Activated naive CD8-positive, alpha-beta T cell (primary cell): ENCODE measurements around the gene PTPRT.

Experiments used
- H3K27ac Mint-ChIP-seq: one replicate; pipeline ENCODE4 v1.8.0; 2021; ENCODE audit warnings: mixed read lengths
- H3K27me3 Mint-ChIP-seq: one replicate; pipeline ENCODE4 v1.8.0; 2021; ENCODE audit warnings: mixed read lengths
- H3K36me3 Mint-ChIP-seq: one replicate; pipeline ENCODE4 v1.8.0; 2021; ENCODE audit warnings: mixed read lengths
- H3K4me1 Mint-ChIP-seq: one replicate; pipeline ENCODE4 v1.8.0; 2021; ENCODE audit warnings: low read depth, mixed read lengths
- H3K4me3 Mint-ChIP-seq: one replicate; pipeline ENCODE4 v1.8.0; 2021; ENCODE audit warnings: mild to moderate bottlenecking, mixed read lengths
- H3K9me3 Mint-ChIP-seq: one replicate; pipeline ENCODE4 v1.8.0; 2021; ENCODE audit warnings: low read depth, mixed read lengths

The PTPRT gene

DNA sequence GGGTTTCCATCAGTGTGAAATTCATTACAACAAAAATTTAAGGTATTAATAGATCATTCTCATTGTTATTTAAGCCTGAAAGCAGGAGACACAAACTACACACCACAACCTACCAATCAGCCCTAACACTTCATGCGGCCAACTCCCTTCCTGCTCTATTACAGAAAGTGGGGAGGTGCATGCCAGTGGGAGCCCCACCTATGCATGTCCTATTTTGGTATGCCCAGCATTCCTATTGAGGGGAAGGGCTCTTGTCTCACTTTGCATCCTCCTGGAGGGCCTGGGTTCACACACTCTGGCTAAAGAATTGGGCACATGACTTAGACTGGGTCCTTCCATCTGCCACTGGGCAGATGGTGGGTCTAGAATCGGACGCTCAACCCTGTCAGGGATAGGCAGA, 450.0 kb downstream of the PTPRT start:
- Mint-ChIP-seq H3K4me3 (no peak overlapping the region), H3K9me3 (peaks cover 9% of the 10 kb centered on the region), H3K27ac (no peak overlapping the region), H3K27me3 (peaks cover 4% of the 10 kb centered on the region), H3K36me3 (no peaks in the 10 kb centered on the region), H3K4me1 (no peaks in the 10 kb centered on the region)

DNA sequence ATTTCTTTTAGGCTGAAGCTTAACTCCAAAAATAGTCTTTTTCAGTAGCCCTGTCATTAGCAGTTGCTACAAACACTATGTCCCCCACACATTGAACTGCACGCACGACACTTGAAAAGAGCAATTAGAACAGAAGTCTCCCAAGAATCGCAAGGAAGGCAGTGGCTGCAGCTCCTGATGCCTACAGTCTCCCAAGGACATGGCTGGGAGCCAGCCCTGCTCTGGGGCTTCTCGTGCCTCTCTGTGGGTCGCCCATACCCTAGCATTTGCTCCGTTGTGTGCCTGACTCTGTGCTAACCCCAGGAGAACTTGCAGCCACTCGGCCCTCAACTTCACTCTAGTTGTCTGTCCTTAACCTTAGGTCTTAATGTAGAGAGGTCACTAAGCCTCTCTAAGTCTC, 454.2 kb downstream of the PTPRT start:
- H3K9me3 Mint-ChIP-seq: no peaks in the 10 kb centered on the region
- peaks cover 6% of the 10 kb centered on the region for H3K27me3 Mint-ChIP-seq
- H3K4me1 Mint-ChIP-seq: no peaks in the 10 kb centered on the region
- H3K36me3 Mint-ChIP-seq: no peaks in the 10 kb centered on the region
- H3K27ac Mint-ChIP-seq: no peak overlapping the region
- H3K4me3 Mint-ChIP-seq: no peak overlapping the region

DNA sequence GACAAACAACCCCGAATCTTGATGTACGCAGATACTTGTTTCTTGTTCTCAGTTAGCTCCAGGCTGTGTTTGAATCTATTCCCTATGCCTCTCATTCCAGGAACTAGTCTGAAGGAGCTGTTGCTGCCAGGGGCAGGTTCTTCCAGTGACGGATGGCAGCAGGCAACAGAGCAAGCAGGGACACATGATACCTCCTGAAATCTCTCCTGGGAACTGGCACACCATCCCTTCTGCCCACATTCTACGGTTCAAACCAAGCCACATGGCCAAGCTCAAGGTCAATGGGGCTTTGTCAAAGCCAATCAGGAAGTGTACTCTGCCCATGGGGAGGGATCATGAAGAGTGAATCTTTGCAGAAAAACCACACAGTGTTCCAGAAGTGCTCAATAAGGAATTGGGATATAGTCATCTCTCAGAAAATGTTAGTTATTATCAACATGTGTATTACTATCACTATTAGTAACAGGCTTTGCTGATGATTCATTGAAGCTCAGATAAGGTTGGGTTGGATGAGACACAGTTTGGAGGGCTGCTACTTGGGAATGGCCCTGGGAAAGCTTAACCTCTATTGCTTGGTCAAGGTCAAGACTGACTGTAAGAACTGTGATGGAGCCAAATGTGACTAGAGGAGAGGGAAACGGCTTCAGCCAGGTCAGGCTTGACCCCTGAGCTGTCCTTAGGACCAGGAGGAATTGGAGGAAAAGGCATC, 454.9 kb downstream of the PTPRT start:
- H3K27me3 Mint-ChIP-seq: peaks cover 6% of the 10 kb centered on the region
- H3K36me3 Mint-ChIP-seq: no peaks in the 10 kb centered on the region
- H3K4me3 Mint-ChIP-seq: no peak overlapping the region
- no peaks in the 10 kb centered on the region for H3K9me3 Mint-ChIP-seq
- no peak overlapping the region for H3K27ac Mint-ChIP-seq
- no peaks in the 10 kb centered on the region for H3K4me1 Mint-ChIP-seq

DNA sequence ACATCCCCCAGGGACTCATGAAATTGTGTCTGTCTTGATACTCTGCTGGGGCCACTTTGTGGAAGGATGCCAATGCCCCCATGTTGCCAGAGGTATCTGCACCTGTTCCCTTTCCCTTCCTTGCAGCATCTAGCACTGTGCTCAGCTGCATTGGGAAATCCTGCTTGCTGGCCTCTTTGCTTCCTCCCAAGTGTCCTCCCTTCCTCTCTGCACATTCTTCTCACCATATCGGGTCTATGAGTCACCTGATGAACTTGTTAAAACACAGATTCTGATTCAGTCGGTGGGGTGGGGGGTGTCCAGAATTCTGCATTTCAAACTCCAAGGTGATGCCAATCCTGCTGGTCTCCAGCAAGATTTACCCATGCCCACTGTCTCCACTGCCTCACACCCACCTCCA, 467.8 kb downstream of the PTPRT start:
- Mint-ChIP-seq H3K36me3 (no peaks in the 10 kb centered on the region), H3K9me3 (no peaks in the 10 kb centered on the region), H3K4me3 (no peak overlapping the region)

DNA sequence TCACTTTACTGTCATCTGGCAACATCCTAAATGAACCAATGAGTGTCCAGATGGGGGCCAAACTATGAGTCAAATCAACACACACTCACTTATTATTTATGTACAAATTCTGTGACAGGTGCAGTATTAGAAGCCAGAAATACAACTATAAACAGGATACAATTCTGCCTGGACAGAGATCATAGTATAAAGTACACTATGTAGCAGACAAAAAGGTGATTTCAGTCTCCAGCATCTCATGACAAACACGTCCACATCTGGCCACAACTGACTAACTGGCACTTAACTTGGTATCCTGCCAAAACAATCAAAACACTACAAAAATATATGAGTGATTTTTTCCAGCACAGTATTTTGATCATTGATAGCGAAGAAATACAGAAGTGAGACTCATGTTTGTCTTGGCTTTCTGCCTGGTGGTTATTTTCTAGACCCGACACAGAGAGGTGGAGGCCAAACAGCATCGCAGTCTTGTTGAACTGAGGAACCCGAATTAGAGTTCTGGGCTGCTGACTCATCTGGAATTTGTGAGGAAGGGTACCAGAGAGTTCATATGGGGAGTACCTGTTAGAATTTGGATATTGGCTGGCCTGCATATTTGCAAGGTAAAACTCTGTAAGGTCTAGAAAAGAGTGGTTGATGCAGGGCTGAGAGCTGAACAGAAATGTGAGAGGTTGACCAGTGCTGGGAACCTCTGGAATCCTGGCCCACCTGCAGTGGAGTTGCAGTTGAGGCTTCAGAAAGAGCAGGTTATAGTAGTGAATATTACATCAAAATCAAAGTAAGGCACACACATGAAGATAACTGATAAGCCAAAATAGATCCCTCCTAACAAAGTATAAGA, 475.2 kb downstream of the PTPRT start:
- Mint-ChIP-seq H3K36me3 (no peaks in the 10 kb centered on the region), H3K9me3 (peaks cover 8% of the 10 kb centered on the region), H3K4me1 (no peaks in the 10 kb centered on the region), H3K27me3 (no peaks in the 10 kb centered on the region), H3K27ac (no peak overlapping the region), H3K4me3 (no peak overlapping the region)

More for the DNA sequence above, 467.8 kb downstream of the PTPRT start:
- Mint-ChIP-seq H3K27me3 (no peaks in the 10 kb centered on the region), H3K27ac (no peak overlapping the region), H3K4me1 (no peaks in the 10 kb centered on the region)

DNA sequence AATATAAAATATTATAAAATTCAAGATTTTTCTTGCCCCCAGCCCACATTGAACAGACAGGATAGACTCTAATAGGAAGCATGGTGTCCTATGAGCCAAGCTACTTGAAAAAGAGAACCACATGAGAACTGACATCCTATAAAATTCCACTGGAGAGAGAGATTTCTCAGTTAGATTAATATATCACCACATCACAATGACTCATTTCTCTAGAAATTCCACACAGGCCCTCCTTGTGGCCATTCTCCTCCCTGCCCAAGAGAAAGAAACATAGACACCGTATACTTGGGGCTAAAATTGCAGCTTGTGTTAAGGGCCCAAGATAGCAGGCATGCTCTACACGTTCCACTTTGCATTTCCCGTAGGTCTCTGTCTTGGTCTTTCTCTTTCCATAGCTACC, 481.4 kb downstream of the PTPRT start:
- Mint-ChIP-seq H3K4me3 (no peak overlapping the region), H3K36me3 (no peaks in the 10 kb centered on the region), H3K4me1 (no peaks in the 10 kb centered on the region), H3K27me3 (peaks cover 2% of the 10 kb centered on the region), H3K27ac (no peak overlapping the region), H3K9me3 (peaks cover 14% of the 10 kb centered on the region)

DNA sequence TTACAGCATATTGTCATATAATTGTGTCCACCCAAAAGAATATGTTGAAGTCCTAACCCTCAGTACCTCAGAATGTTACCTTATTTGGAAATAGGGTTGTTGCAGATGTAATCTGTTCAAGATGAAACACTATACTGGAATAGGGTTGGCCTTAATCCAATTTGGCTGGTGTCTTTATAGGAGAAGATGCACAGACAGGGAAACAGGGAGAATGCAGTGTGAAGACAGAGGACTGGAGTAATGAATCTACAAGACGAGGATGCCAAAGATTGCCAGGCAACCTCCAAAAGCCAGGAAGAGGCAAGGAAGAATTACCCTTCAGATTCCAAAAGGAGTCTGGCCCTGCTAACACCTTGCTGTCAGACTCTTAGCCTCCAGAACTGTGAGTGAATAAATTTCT, 482.9 kb downstream of the PTPRT start:
- no peaks in the 10 kb centered on the region for H3K36me3 Mint-ChIP-seq
- no peaks in the 10 kb centered on the region for H3K4me1 Mint-ChIP-seq
- no peak overlapping the region for H3K27ac Mint-ChIP-seq
- peaks cover 2% of the 10 kb centered on the region for H3K27me3 Mint-ChIP-seq
- H3K4me3 Mint-ChIP-seq: no peak overlapping the region
- H3K9me3 Mint-ChIP-seq: peaks cover 18% of the 10 kb centered on the region

DNA sequence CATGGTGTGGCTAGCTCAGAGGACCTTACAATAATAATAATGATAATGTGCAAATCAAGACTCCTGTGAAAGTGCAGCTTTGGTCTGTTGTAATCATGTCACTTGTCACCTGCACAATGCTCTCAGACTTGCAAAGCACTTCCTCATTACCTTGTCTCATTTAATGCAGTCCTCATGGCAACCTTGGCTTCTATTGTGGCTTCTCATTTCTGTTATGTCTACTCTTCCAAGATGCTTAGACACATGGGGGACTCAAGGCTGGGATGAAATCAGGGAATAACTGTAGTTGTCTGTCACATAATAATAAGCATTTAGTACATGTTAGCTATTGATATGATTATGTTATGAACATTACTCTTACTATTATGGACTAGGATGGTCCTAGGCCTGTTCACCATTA, 484.2 kb downstream of the PTPRT start:
- H3K4me3 Mint-ChIP-seq: no peak overlapping the region
- H3K9me3 Mint-ChIP-seq: peaks cover 18% of the 10 kb centered on the region
- no peaks in the 10 kb centered on the region for H3K36me3 Mint-ChIP-seq
- H3K27me3 Mint-ChIP-seq: peaks cover 2% of the 10 kb centered on the region
- H3K4me1 Mint-ChIP-seq: no peaks in the 10 kb centered on the region
- H3K27ac Mint-ChIP-seq: no peak overlapping the region

DNA sequence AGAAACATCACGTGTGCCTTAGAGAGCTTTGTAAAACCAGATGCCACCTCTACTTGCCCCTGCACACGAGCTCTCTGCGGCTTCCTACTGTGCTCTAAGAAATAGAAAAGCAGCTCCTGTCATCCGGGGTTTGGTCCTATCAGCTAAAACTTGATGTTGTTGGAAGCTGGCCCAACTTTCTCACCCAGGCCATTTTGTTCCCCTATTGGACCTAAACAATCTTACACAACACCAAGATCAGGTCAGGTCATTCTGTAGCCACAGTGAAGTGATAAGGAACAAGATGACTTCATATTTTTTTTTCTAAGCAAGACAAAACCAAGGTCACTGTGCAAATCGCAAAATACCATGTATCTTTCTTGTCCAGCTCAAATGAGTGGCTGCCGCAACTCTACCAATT, 486.0 kb downstream of the PTPRT start:
- H3K9me3 Mint-ChIP-seq: peaks cover 8% of the 10 kb centered on the region

DNA sequence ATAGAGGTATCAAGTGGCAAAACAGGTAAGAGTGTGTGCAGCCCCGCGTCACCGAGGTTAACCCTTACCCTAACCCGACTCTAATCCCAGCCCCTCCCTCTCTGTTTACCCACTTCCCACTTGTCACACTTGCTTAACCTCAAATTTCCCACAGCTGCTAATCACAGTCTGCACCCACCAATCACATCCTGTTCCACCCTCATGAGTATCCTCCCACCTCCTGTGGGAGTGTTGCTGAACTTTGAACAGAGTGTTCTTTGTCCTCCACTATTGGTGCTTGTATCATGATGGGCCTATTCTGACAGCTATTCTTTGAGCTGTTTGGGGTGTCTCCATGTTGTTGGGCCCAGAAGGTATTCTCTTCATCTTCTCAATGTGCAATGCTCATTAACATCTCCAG, 487.8 kb downstream of the PTPRT start:
- H3K27me3 Mint-ChIP-seq: peaks cover 2% of the 10 kb centered on the region
- H3K27ac Mint-ChIP-seq: no peak overlapping the region
- no peaks in the 10 kb centered on the region for H3K4me1 Mint-ChIP-seq
- no peaks in the 10 kb centered on the region for H3K36me3 Mint-ChIP-seq
- no peak overlapping the region for H3K4me3 Mint-ChIP-seq
- peaks cover 8% of the 10 kb centered on the region for H3K9me3 Mint-ChIP-seq

More for the DNA sequence above, 486.0 kb downstream of the PTPRT start:
- no peaks in the 10 kb centered on the region for H3K4me1 Mint-ChIP-seq
- no peaks in the 10 kb centered on the region for H3K36me3 Mint-ChIP-seq
- peaks cover 2% of the 10 kb centered on the region for H3K27me3 Mint-ChIP-seq
- no peak overlapping the region for H3K27ac Mint-ChIP-seq
- no peak overlapping the region for H3K4me3 Mint-ChIP-seq

DNA sequence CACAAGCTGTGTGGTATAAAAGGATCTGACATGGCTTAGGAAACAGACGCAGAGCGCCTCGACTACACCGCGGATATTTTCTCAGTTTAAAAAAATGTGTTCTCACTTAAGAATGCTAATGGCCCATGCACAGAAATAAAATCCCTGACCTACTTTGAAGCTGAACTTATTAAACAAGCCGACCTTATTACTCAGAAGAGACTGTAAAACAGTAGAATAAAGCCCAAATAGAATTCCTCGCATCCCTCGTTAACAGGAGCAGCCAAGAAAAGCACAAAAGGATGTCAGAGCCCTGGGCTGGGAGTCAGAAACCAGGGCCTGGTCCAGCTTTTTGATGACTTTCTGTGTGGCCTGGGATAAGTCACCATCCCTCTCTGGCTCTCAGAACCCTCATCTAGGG, 489.3 kb downstream of the PTPRT start:
- no peaks in the 10 kb centered on the region for H3K36me3 Mint-ChIP-seq
- no peak overlapping the region for H3K27ac Mint-ChIP-seq
- peaks cover 8% of the 10 kb centered on the region for H3K9me3 Mint-ChIP-seq
- no peak overlapping the region for H3K4me3 Mint-ChIP-seq
- peaks cover 2% of the 10 kb centered on the region for H3K27me3 Mint-ChIP-seq
- no peaks in the 10 kb centered on the region for H3K4me1 Mint-ChIP-seq

DNA sequence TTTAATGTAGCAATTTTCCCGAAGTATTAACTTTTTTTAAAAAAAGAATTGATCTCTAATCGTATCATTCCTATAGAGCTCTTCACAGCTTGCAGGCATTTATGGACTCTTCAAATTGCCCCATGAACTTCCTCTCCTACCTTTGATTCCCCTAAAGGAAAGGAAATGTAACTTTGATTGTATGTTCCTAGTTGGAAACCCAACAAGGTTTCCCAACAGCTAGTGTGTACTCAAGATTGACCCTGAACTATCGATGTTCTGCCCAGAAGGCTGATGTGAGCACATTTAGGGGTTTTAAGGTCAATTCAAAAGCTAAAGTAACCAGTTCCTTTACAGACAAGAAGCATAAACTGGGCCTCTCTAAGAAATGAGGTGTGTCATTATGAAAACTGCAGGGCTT, 491.7 kb downstream of the PTPRT start:
- H3K4me3 Mint-ChIP-seq: no peak overlapping the region
- no peaks in the 10 kb centered on the region for H3K4me1 Mint-ChIP-seq
- no peaks in the 10 kb centered on the region for H3K27me3 Mint-ChIP-seq
- H3K27ac Mint-ChIP-seq: no peak overlapping the region
- H3K36me3 Mint-ChIP-seq: no peaks in the 10 kb centered on the region
- peaks cover 2% of the 10 kb centered on the region for H3K9me3 Mint-ChIP-seq

DNA sequence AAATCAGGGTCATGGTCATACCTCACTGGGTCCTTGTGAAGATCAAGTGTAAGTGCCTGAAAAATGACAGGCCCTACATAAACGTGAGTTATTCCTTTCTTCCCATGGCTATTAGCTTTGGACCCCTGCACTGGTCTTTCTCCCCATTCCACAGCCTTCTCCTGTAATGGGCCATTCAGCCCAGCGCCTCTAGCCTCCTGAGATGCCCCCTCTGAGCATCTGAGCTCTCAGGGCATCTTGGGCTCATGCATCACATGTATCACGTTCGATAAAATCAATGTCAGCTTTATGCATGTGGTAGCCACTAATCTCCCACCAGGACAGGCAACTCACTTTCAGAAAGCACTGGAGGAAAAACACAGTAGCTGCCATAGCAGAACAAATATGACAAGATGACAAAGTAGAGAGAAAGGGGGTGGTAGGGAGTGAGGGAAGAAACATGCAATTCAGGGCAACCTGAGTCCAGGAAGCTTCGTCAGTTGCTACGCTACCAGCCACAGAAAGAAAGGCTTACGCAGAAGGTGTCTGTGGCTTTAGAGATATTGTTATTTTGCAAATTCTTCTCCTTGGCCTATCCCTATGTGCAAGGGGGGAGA, 498.8 kb downstream of the PTPRT start:
- Mint-ChIP-seq H3K36me3 (no peaks in the 10 kb centered on the region), H3K27ac (no peak overlapping the region)

DNA sequence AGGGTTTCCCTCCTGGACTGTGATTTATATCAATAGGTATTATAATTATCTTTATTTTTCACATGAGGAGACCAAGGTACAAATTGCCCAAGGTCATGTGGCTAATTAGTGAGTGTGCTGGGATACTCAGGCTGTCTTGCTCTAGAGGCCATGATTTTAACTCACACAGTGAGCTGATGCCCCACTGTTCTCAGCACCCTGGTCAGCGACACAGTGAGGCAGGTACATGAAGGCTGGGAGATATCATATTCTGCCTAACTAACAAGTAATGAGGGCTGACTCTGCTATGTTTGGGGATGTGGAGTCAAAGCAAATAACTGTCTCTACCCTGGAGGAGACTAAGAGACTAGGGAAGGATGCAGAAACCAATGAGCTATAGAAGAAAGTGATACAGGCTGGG, 501.1 kb downstream of the PTPRT start:
- Mint-ChIP-seq H3K27ac (no peak overlapping the region), H3K4me3 (no peak overlapping the region), H3K36me3 (no peaks in the 10 kb centered on the region), H3K27me3 (no peaks in the 10 kb centered on the region), H3K4me1 (no peaks in the 10 kb centered on the region), H3K9me3 (peaks cover 6% of the 10 kb centered on the region)

More for the DNA sequence above, 498.8 kb downstream of the PTPRT start:
- H3K9me3 Mint-ChIP-seq: peaks cover 6% of the 10 kb centered on the region
- no peaks in the 10 kb centered on the region for H3K27me3 Mint-ChIP-seq
- H3K4me1 Mint-ChIP-seq: no peaks in the 10 kb centered on the region
- H3K4me3 Mint-ChIP-seq: no peak overlapping the region

DNA sequence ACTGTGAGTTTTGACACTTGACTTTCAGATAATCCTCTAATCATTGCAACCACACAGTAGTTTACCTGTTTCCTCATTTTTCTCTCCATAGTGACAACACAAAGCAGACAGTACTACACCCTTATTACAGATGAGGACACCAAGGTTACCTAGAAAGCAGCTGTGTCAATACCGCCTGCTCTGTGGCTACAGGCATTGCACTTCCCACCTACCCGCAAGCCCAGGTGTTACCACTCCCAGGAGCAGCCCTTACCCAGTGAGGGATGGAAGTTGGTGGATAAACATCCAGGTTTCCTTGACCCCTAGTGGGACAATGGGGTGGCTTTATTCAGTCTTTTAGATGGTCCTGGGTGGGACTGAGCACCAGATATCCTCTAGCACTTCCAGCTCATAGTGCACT, 503.6 kb downstream of the PTPRT start:
- no peaks in the 10 kb centered on the region for H3K27me3 Mint-ChIP-seq
- H3K4me1 Mint-ChIP-seq: no peaks in the 10 kb centered on the region
- no peak overlapping the region for H3K4me3 Mint-ChIP-seq
- no peaks in the 10 kb centered on the region for H3K36me3 Mint-ChIP-seq
- H3K27ac Mint-ChIP-seq: no peak overlapping the region
- H3K9me3 Mint-ChIP-seq: peaks cover 6% of the 10 kb centered on the region
